AG04450 (cell line): ENCODE data around the gene CREBRF. TPM values are rescaled to one million over a fixed set of nuclear protein-coding genes. Genes with fewer than 3 reads are reported as not detected.
A peak's percentile ranks its signal among the peaks of the same experiment; 100 is the strongest.

Source experiments
- CTCF ChIA-PET: fragments of 300-600, 350-600 bp; formaldehyde crosslinking; extraction: SDS; loops from one replicate; lab custom pipeline; 2022; ENCODE audit warnings: antibody characterized with exemption, inconsistent platforms; lab: Charles Lee
- POLR2A ChIA-PET: fragments of 350-600 bp; formaldehyde crosslinking; extraction: SDS; loops from one replicate; lab custom pipeline; 2021; ENCODE audit warnings: antibody characterized with exemption, inconsistent platforms; lab: Yijun Ruan, JAX
- DNase-seq: peaks from one replicate; pipeline ENCODE4 v3.0.0-alpha.2; 2011; ENCODE audit warnings: low read depth, low spot score
- H3K27ac ChIP-seq: one replicate; pipeline ENCODE4 v1.5.1; 2012; ENCODE audit warnings: low read depth, low read length, control low read depth
- H3K27me3 ChIP-seq: one replicate; pipeline ENCODE4 v1.6.0; 2012; ENCODE audit warnings: low read length; ENCODE audit not compliant: control insufficient read depth, insufficient read depth
- H3K4me3 ChIP-seq: 2 replicates; pipeline ENCODE4 v1.5.1; 2011; ENCODE audit warnings: mild to moderate bottlenecking, low read depth, low read length, control low read depth
- H3K9me3 ChIP-seq: 2 replicates; pipeline ENCODE4 v1.5.1; 2012; ENCODE audit warnings: low read length; ENCODE audit not compliant: control insufficient read depth, insufficient read depth
- CTCF ChIP-seq: IDR thresholded peaks from 2 replicates; pipeline ENCODE4 v1.5.1; 2011; ENCODE audit warnings: low read depth, low read length, control low read depth, inconsistent platforms
- polyA plus RNA-seq: library from polyadenylated mRNA; depleted of rRNA; stranded (reverse); fragments of >200 nt; gene quantifications from 2 replicates; pipeline ENCODE4 v1.2.3, GENCODE V29; 2011

The CREBRF gene
- polyA plus RNA-seq, 1 experiment = 20.4 TPM

GRCh38 chr5:173012882-173013281, 43.3 kb upstream of the CREBRF start:
- CTCF ChIA-PET = interaction anchor here (0.7 kb wide), 2 partner anchors 53 to 302 kb away, joined by 3 to 4 read pairs; partner anchors contain the start of gene RPL26L1
- POLR2A ChIA-PET = no interaction called here

GRCh38 chr5:173014671-173015070, 41.5 kb upstream of the CREBRF start:
- Histone ChIP-seq H3K27ac (no peak overlapping the region), H3K9me3 (no peaks in the 10 kb centered on the region; the same call in 1 of the 2 replicates), H3K4me3 (no peak overlapping the region), H3K27me3 (no peaks in the 10 kb centered on the region)
- ChIA-PET CTCF (interaction anchor here (1.6 kb wide), 1 partner anchor 317 kb away, joined by 4 read pairs; no protein-coding TSS in a partner anchor), POLR2A (no interaction called here)
- no peak for DNase-seq
- no peak for TF ChIP-seq CTCF

More at GRCh38 chr5:173012882-173013281, 43.3 kb upstream of the CREBRF start:
- no peak overlapping the region for H3K27ac ChIP-seq
- no peak for TF ChIP-seq CTCF
- no peaks in the 10 kb centered on the region for H3K9me3 ChIP-seq
- no peak overlapping the region for H3K4me3 ChIP-seq
- no peak for DNase-seq
- no peaks in the 10 kb centered on the region for H3K27me3 ChIP-seq

- H3K27me3 ChIP-seq = no peaks in the 10 kb centered on the region
- no peak for TF ChIP-seq CTCF
- CTCF ChIA-PET = interaction anchor here (1.6 kb wide), 1 partner anchor 316 kb away, joined by 4 read pairs; no protein-coding TSS in a partner anchor
- no peak for DNase-seq
- no peaks in the 10 kb centered on the region; the same call in 1 of the 2 replicates for H3K9me3 ChIP-seq
- POLR2A ChIA-PET = no interaction called here
- no peak overlapping the region for H3K27ac ChIP-seq
- H3K4me3 ChIP-seq = no peak overlapping the region
Measured at GRCh38 chr5:173015192-173015591, 41.0 kb upstream of the CREBRF start.

GRCh38 chr5:173015598-173016455, 40.3 kb upstream of the CREBRF start:
- ChIA-PET POLR2A (interaction anchor here (1.0 kb wide), 1 partner anchor 32 kb away, joined by 6 read pairs; the partner anchor contains the start of gene ATP6V0E1), CTCF (interaction anchor here (0.6 to 1.6 kb wide), 3 partner anchors 54 to 316 kb away, joined by 4 to 5 read pairs (median 4); no protein-coding TSS in a partner anchor)
- no peaks in the 10 kb centered on the region for H3K27me3 ChIP-seq
- no peak for TF ChIP-seq CTCF
- DNase-seq = no peak
- no peaks in the 10 kb centered on the region; the same call in 1 of the 2 replicates for H3K9me3 ChIP-seq
- no peak overlapping the region for H3K4me3 ChIP-seq
- H3K27ac ChIP-seq = peak overlapping the region; percentile 22
